GM21447 (cell line): ENCODE measurements around the gene CSGALNACT2.
"Not testable (repeated sequence)": the region's sequence is repeated elsewhere in the genome, so short reads cannot be mapped to it uniquely, and the experiment has no call there.

Source experiments
- ATAC-seq: cut with Tn5 transposase; IDR thresholded peaks from one replicate; pipeline ENCODE4 v1.9.1; 2021; ENCODE audit not compliant: unreplicated experiment

The CSGALNACT2 gene

DNA sequence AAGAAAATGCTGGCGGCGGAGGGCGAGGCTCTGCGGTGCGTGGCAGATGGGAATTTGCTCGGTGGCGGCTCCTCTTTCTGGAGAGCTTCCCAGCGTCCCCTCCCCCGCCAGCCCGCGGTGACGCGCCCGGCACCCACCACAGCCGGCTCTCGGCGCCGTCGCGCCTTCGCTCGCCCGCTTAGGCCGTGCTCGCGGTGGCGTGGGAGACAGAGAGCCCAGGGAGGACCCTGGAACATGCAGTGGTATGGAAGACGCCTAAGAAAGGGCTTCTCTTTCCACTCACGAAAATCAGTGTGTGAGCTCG is 576 bp upstream of the CSGALNACT2 start:
- ATAC-seq = peak; percentile 20

DNA sequence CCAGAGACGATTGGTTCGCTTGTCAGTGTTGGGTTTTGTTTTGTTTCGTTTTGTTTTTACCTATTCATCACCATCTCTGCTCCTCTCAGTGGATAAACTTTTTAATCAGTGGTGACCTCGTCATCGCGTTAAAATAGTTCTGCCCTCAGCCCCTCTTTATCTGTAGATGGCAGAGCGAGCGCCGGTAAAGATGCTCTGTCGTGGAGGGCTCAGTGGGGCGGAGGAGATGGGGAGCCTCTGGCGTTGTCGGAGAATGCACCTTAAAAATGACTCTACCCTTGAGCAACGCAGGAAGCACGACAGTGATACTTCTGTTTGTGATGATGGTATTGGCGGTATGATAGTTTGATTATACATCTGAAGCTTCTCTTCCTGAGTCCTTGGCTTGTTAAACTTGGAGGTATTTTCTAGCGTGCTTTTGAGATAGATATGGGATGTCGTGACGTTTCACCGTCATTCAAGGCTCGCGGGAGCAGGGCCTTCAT is 554 bp downstream of the CSGALNACT2 start:
- ATAC-seq = peak; percentile 41

DNA sequence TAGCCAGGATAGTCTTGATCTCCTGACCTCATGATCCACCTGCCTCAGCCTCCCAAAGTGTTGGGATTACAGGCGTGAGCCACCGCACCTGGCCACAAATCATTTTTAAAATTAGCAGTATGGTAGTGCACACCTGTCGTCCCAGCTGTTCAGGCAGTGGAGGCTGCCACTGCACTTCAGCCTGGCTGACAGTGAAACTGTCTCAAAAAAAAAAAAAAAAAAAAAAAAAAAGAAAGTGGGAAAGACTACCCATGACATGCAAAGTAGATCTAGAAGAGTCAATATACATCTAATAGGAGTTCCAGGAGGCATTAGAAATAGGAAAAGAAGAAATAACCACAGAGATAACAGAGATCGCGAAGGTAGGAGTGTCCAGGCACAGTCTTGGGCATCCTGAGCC is 3.2 kb downstream of the CSGALNACT2 start:
- no peak for ATAC-seq

DNA sequence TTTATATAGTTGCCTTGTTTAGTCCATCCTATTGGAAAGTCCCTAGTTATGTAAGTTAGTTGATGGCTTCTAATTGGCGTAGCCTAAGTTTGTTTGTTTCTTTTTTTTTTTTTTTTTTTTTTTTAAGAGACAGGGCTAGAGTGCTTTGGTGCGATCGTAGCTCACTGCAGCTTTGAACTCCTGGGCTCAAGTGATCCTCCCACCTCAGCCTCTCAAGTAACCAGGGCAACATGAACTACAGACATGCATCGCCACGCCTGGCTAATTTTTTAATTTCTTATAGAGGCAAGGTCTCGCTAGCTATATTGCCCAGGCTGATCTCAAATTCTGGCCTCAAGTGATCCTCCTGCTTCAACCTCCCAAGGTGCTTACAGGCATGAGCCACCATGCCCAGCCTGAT is 7.1 kb downstream of the CSGALNACT2 start:
- ATAC-seq = no peak

DNA sequence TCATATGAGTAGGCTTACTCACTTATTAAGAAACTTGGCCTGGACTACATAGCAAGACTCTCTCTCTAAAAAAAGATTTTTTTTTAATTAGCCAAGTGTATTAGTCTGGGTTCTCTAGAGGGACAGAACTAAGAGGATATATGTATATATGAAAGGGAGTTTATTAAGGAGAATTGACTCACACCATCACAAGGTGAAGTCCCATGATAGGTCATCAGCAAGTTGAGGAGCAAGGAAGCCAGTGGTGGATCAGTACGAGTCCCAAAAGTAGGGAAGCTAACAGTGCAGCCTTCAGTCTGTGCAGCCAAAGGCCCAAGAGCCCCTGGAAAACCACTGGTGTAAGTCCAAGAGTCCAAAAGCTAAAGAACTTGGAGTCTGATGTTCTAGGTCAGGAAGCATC is 7.7 kb downstream of the CSGALNACT2 start:
- ATAC-seq = not testable (repeated sequence)

DNA sequence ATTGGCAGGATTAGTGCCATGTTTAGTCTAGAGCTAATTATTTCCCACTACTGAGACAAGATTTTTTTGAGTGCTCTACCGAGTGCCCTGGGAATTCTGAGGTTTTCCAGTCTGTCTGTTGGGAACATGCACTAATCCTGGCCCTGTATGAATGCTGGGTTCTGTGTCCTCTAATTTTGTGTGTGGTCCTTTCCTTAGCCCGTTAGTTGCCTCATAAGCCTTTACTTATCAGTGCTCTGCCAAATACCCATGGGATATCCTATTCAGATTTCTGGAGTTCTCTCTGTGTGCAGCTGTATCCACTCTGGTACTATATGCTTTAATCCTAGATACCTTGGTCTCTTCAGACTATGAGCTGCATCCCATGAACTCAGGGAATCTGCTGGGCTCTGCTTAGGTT is 13.1 kb downstream of the CSGALNACT2 start:
- ATAC-seq = no peak

DNA sequence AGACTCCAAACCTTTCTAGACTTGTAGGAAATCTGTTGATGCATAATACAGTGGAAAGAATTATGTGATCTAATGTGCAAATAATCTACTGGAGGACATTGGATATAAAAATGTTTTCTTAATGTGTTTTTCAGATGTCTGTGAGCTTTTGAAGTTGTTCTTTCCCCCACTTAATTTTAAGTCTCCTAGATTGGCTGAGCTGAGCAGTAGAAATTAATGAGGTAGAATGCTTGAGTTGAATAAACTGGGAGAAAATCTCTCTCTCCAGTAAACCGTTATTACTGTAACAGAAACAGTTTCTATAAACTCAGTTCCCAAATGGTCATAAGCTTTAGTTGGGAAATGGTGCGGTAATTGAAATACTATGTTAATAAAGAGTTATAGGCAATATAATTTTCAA is 15.7 kb downstream of the CSGALNACT2 start:
- no peak for ATAC-seq

DNA sequence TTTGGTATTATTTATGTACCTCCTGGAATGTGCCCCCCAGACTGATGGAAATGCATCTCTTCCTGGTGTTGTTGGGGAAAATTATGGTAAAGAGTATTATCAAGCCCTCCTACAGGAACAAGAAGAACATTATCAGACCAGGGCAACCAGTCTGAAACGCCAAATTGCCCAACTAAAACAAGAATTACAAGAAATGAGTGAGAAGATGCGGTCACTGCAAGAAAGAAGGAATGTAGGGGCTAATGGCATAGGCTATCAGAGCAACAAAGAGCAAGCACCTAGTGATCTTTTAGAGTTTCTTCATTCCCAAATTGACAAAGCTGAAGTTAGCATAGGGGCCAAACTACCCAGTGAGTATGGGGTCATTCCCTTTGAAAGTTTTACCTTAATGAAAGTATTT is 17.0 kb downstream of the CSGALNACT2 start:
- no peak for ATAC-seq

DNA sequence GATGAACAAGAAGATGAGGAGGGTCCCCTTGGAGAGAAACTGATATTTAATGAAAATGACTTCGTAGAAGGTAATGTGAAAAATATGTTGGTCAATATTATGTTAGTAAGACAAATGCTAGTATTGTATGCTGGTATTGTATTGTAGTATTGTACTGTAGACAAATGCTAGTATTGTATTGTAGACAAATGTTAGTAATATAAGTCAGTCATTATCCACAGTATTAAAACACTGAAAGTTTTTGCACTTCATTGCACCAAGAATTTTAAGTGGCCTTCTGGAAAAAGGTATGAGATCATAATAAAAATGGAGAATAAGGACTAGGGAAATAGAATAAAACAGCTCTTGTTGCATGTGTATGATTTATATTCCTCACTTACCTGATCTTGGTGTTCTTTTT is 17.5 kb downstream of the CSGALNACT2 start:
- ATAC-seq = no peak

DNA sequence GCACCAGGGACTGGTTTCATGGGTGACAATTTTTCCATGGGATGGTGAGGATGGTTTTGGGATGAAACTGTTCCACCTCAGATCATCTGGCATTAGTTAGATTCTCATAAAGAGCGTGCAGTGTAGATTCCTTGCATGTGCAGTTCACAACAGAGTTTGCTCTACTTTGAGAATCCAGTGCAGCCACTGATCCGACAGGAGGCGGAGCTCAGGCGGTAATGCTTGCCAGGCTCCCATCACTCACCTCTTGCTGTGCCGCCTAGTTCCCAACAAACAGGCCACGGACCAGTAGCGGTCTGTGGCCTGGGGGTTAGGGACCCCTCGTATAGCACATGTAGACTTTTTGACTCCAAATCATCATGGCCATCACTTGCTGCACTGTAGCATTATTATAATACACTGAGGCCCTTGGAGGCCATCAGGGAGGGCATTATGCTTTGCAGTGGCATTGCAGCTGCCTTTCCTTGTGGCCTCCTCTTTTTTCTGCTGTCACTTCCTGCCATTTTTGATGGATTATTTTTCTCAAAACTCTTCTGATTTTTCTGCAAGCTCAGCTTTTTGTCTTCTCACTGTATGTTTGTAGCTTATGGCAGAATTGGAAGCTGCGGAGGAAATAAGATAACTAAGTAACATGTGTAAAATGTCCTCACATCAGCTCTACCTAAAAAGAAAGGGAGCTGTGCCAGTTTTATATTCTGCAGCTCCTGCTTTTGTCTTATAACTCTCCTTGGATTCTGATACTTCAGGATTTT is 18.5 kb downstream of the CSGALNACT2 start:
- ATAC-seq = no peak

DNA sequence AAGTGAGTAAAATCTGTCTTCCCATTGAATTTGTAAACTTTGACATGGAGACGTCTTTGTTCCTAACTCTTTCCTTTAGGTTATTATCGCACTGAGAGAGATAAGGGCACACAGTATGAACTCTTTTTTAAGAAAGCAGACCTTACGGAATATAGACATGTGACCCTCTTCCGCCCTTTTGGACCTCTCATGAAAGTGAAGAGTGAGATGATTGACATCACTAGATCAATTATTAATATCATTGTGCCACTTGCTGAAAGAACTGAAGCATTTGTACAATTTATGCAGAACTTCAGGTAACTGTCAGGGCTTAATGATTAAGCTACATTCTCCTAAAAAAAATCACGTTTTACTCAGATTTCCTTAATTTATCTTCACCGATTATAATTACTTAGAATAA is 20.4 kb downstream of the CSGALNACT2 start:
- ATAC-seq = no peak

DNA sequence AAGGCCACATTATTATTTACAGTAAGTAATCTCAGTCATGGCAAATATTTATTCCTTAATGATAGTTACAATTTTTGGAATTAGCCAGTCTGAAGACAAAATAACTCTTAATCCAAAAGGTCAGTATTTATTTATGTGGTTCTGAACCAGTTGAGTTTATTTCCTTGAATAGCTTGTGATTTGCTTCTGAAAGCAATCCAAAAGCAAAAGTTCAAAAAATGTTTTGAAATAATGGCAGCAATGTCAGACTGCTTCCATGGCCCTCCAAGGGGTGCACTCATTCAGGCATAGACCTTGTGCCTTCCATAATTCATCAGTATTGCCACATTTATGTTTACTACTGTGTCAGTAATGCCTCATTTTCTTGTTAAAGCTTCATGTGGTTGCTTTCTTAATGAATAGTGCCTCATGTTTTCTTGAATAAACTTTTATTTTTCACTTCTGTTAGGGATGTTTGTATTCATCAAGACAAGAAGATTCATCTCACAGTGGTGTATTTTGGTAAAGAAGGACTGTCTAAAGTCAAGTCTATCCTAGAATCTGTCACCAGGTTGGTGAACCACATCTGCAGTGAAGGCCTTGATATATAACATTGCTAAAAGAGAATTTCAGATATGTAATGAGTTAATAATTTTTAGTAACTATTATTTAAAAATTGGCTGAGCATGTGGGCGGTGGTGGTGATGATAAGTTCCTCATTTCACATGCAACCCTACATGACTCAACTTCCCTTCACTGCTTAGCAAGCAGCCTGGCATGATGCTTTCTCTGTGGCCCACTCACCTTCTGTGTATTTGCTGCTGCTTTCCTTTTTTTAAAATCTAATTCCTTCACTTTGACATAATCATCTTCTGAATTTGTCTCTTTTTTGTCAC is 22.0 kb downstream of the CSGALNACT2 start:
- peak; percentile 62 for ATAC-seq

DNA sequence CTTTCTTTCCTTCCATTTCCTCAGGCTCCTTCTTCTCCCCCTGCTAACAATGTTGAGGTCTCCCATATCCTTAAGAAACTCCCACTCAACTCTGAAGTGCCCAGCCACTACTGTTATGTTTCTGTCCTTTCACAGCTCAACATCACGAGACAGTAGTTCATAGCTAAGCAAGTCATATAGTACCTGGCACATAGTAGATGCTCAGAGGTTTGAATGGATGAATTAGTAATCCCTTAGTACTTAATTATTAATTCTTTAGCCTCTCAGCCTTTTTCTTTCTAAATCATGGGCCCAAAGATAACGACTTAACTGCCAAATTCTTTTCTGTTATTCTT is 22.6 kb downstream of the CSGALNACT2 start:
- peak; percentile 90 for ATAC-seq

DNA sequence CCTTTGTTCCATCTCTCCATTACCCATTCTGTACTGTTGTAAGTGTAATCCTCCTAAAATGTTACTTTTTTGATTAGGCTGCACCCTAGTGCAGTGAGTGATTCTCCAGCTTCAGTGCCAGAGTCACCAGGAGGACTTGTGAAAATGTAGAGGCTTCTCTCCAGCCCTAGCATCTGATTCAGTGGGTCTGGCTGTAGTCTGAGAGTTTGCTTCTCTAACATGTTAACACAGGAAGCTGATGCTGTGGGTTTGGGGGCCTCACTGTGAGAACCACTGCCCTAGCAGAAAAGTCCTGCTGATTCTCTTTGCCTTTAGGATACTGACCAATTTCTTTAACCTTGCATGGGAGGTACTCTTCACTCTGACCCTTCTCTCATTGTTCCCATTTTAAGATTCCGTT is 24.4 kb downstream of the CSGALNACT2 start:
- no peak for ATAC-seq

DNA sequence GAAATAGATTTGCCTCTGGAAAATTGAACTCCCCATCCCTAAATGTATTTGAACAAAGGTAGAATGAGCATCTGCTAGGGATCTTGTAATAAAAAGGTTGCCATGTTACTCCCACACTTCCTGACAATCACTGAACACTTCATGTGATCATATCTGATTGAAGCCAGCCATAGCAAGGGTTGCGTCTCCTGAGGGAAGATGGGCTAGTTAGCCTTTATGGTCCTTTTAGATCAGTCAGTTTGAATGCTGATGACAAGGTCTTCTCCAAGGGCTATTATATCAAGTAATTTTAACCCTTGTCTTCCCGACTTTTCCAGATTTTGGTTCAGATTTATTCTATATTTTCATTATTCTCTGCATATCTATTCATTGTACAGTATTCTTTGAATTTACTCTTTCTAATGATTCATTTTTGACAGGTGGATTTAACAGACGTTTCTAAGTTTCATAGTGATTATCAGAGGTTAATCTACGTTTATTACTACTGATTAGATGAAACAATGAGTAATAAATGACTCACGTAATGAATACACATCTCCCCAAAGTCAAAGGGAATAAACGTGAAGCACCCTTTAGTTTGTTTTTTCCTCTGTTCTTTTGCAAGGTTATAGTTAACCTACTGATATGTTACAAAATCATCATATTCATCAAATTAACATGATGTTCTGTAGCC is 28.1 kb downstream of the CSGALNACT2 start:
- ATAC-seq = peak; percentile 26

DNA sequence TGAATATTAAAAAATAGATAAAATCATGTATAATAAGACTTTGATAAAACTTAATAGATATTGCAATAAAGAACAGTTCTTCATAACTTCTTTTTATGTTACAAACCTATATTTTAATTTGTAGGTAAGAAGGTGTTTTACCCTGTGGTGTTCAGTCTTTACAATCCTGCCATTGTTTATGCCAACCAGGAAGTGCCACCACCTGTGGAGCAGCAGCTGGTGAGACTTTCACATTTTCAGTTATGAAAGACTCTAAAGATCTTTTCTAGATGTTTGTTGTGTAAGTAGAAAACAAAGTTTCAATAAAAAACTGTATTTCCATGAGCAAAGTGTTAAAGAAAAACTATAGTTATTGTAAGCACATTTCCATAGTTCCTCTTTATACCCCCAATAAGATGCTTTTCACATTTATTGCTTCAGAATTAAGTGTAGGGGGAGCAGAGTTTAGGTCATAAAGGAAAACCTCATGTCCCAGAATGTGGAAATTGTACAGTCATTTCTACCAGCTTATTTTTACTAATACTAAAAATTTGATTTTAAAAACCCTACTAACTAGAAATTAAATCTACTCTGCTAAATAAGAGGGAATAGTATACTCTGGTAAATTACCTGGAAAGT is 28.7 kb downstream of the CSGALNACT2 start:
- peak; percentile 87 for ATAC-seq

DNA sequence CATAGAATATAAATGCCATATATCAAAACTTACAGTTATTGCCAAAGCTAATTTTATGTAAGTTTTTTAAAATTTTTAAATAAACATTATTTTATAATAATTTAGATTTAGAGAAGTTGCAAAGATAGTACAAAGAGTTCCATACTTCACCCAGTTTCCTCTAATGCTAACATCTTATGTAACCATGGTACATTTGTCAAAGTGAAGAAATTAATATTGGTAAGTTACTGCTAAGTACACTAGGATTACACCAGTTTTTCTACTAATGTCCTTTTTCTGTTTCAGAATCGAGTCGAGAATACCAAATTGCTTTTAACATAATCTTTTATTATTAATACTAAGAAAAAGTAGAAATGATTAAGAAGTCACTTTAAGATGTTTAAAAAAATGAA is 29.2 kb downstream of the CSGALNACT2 start:
- ATAC-seq = no peak

DNA sequence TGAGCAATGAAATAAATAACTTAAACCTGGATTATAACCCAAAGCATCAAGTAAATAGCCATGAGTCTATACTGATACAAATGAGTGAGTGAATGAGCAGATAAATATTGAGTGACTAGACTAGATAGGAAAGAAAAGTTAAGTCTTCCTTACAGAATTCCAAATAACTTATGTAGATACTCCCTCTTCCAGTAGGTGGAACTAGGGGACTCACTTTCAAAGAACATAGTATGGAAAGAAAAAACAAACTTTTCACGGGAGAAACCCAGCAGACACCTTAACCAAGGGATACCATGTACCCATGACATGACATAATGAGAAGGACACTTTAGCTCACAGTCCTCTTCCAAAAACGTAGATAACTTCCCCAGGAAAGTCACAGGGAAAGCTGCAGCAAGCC is 32.2 kb downstream of the CSGALNACT2 start:
- ATAC-seq = no peak

DNA sequence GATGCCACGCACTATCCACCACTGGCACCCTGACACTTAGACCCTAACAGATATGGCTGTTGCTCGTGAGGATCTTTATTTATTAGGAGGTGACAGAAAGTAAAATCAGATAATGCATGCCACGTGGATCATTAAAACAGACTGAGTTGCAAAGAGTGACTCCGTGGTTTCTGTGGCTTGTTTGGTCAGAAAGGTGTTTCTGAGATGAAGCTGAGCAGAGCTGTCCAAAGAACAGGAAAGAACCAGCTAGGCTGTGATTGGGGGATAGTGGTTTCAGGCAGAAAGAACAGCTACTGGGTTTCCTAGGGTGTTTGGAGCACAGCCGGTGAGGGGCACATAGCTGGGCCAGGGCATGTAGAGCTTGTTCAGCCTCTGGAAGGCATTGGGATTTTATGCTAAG is 34.4 kb downstream of the CSGALNACT2 start:
- ATAC-seq = no peak

DNA sequence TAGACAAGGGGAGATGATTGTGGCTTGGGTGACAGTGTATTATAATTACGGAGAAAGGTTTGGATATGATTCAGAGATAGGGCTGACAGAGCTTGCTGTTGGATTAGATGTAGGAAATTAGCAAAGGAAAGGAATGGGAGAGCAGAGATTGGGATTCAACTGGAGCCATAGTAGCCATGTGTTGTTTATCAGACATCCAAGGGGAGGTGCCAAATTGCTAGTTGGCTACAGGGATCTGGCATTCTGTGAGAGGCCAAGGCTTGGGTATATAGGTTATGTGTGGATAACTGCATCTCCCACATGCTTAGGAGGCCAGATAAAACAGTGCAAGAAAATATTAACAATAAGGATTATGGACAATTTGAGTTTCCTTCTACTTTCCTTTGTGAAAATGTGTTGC is 34.9 kb downstream of the CSGALNACT2 start:
- no peak for ATAC-seq

DNA sequence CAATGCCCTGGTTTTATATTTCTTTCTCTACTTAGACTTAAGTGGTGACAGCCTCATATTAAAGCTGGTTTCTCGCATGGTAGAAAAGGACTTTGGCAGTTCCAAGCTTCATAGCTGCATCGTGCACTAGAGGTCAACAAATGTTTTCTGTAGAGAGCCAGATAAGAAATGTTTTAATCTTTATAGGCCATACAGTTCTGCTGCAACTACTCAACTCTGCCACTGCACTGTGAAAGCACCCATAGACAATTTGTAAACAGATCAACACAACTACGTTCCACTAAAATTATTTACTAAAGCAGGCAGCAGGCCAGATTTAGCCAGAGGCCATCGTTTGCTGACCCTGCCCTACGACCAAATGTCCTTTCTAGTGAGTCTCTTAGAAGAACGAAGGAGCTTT is 36.7 kb downstream of the CSGALNACT2 start:
- ATAC-seq = no peak

DNA sequence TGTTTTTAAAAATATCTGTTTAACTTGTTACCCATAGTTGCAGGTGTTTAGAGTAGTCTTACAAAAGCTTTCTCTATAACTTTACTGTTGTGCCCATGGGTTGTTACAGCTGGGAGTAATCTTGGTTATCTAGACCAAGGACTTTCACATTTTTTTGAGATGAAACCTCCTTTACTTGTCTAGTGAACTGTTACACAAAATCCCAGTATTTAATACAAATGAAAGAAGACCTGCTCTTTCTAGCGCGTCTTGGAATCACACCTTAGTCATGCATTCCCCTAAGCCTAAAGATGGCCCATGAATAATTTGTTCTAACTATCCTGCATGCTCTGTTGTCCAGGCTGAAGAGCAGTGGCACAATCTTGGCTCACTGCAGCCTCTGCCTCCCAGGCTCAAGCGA is 38.0 kb downstream of the CSGALNACT2 start:
- ATAC-seq = no peak
